Bronchial smooth muscle cell (primary cell): ENCODE results near the gene NKX6-1. TPM values are rescaled to one million over a fixed set of nuclear protein-coding genes. Genes with fewer than 3 reads are reported as not detected.

Experiments used
- total RNA-seq: library from RNA; depleted of rRNA; stranded (reverse); fragments of >200 nt; gene quantifications from 2 replicates; pipeline ENCODE4 v1.2.1, GENCODE V29; 2014

NKX6-1 gene
- 6.5 and 9.5 TPM in 2 replicates for total RNA-seq

DNA sequence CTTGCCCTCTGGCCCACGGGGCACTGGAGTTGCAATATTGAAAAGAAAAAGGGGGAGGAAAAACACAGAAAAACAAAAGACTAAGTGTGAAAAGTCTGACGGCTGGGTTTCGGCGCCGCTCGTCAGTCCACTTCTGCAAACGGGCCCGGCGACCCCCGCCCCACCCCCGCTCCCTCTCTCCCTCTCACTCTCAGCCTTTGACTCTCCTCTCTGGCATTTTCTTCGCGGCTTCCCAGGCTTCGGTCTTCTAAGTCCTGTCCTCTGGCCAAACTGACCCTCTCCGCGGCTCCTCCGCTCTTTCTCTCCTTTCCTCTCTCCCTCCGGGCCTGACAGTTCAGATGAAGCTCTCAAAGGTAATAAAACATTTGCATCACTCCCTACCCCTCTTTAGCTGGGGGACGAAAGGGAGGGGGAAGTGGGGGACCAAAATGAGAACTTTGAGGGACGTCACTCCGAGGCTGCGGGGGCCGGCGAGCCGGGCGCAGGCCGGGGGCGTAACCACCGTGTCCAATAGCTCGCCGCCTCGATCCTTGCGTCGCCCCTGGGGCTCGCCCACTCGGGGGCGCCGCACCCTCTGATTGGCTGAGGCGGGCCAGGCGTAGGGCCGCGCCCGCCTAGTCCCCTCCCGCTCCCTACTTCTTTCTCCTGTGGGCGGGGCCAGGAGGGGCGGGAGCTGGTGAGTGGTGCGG, at the start of gene NKX6-1:
TSS of gene NKX6-1 (minus strand) at position 358 of the 689 bp plus-strand sequence. CDS start 1,064 bp downstream, outside the sequence.

Other genes starting within 250 kb of the NKX6-1 start
- 0.17 and 0.47 TPM in 2 replicates for gene CDS1, start 83.8 kb upstream of the NKX6-1 start, total RNA-seq